SIG-M5 (cell line): Measurements from ENCODE around the gene MAP3K10.
A peak's percentile ranks its signal among the peaks of the same experiment; 100 is the strongest.
"Not testable (repeated sequence)": the region's sequence is repeated elsewhere in the genome, so short reads cannot be mapped to it uniquely, and the experiment has no call there.

Experiments
- DNase-seq: peaks from one replicate; lab custom pipeline; 2025; lab: John Stamatoyannopoulos, UW

MAP3K10 gene

GRCh38 chr19:40190891-40191835 lies at the start of gene MAP3K10:
TSS of gene MAP3K10 (plus strand) at chr19:40191426. CDS start at chr19:40192032, 606 bp downstream.
- peak; percentile 44 for DNase-seq

GRCh38 chr19:40141551-40141950 lies 49.7 kb upstream of the MAP3K10 start:
- DNase-seq, result no peak

- DNase-seq, result peak; percentile 80
Observed at GRCh38 chr19:40143612-40144011, 47.6 kb upstream of the MAP3K10 start.

- no peak for DNase-seq
Observed at GRCh38 chr19:40144151-40144550, 47.1 kb upstream of the MAP3K10 start.

- DNase-seq, result no peak
Observed at GRCh38 chr19:40144947-40145748, 46.1 kb upstream of the MAP3K10 start.

- not testable (repeated sequence) for DNase-seq
Observed at GRCh38 chr19:40145749-40146029, 45.5 kb upstream of the MAP3K10 start.

GRCh38 chr19:40147338-40147692 lies 43.9 kb upstream of the MAP3K10 start:
- no peak for DNase-seq

- DNase-seq, result peak; percentile 55
Observed at GRCh38 chr19:40147693-40148347, 43.4 kb upstream of the MAP3K10 start.

- no peak for DNase-seq
Observed at GRCh38 chr19:40149501-40149900, 41.7 kb upstream of the MAP3K10 start.

GRCh38 chr19:40150170-40150569 lies 41.1 kb upstream of the MAP3K10 start:
- DNase-seq, result no peak

- DNase-seq, result no peak
Observed at GRCh38 chr19:40154121-40154680, 37.0 kb upstream of the MAP3K10 start.

- no peak for DNase-seq
Observed at GRCh38 chr19:40155749-40156265, 35.4 kb upstream of the MAP3K10 start.

- no peak for DNase-seq
Observed at GRCh38 chr19:40157059-40157458, 34.2 kb upstream of the MAP3K10 start.

- no peak for DNase-seq
Observed at GRCh38 chr19:40159744-40160143, 31.5 kb upstream of the MAP3K10 start.

GRCh38 chr19:40162104-40162503 lies 29.1 kb upstream of the MAP3K10 start:
- DNase-seq, result no peak

- no peak for DNase-seq
Observed at GRCh38 chr19:40163541-40164129, 27.6 kb upstream of the MAP3K10 start.

GRCh38 chr19:40165362-40165937 lies 25.8 kb upstream of the MAP3K10 start:
- DNase-seq, result no peak

GRCh38 chr19:40169482-40170302 lies 21.5 kb upstream of the MAP3K10 start:
- not testable (repeated sequence) for DNase-seq

- DNase-seq, result not testable (repeated sequence)
Observed at GRCh38 chr19:40170303-40170989, 20.8 kb upstream of the MAP3K10 start.

- not testable (repeated sequence) for DNase-seq
Observed at GRCh38 chr19:40171293-40171692, 19.9 kb upstream of the MAP3K10 start.
